GM18519 (cell line): ENCODE measurements around the gene LYG1.
"Not testable (repeated sequence)": the region's sequence is repeated elsewhere in the genome, so short reads cannot be mapped to it uniquely, and the experiment has no call there.

Experiments
- ATAC-seq: cut with Tn5 transposase; IDR thresholded peaks from one replicate; pipeline ENCODE4 v1.9.1; 2021; ENCODE audit warnings: mild to moderate bottlenecking, moderate library complexity; ENCODE audit not compliant: unreplicated experiment, low FRiP score

The LYG1 gene

DNA sequence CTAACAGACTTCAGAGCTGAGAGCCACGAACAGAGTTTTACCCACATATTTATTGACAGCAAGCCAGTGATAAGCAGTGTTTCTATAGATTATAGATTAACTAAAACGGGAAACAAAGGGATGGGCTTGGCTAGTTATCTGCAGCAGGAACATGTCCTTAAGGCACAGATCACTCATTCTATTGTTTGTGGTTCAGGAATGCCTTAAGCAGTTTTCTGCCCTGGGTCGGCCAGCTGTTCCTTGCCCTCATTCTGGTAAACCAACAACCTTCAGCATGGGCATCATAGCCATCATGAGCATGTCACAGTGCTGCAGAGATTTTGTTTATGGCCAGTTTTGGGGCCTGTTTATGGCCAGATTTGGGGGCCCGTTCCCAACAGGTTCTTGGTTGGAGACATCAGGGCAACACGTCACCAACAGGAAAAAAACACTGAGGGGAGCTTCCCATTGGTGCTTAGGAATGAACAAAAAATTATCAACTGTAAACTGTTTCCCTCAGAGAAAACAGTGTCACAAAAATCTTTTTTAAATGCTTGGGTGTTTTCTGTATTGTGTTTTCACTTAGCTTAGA is 22.7 kb downstream of the LYG1 start:
- ATAC-seq: not testable (repeated sequence)

DNA sequence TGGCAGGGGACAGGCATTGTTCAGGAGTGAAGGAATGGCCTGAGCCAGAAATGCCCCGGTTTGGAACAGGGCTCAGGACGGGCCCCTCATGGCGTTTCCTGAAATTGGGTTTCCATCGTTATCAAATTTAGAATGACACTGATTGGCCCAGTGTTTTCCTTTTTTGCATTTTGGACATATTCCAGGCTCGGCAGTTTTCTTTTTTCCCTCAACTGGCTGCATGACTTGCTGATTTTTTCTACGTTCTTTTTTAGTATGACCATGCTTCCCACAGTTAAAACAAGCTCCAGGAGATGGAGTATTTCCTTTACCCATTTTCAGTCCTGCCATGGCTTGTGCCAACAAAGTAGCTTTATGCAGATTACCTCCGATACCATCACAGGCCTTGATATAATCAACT is 25.1 kb downstream of the LYG1 start:
- ATAC-seq: no peak

DNA sequence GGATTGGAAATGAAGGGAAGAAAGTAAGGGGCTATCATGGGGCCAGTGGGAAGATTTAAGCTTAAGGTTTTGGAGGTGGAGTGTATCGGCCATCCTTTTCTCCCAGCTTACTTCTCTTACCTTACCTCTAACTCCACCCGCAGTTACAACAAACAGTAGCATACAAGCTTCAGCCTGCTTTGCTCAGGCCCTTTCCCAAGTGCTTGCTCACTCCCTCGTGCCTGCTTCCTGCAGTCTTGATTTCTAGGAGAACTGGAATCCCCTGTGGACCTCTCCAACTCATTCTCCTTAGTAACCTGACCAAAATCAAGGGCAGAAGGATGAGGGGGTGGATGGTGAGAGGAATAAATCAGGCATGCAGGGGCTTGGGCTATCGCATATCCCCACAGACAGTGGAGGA is 39.8 kb downstream of the LYG1 start:
- ATAC-seq: no peak

DNA sequence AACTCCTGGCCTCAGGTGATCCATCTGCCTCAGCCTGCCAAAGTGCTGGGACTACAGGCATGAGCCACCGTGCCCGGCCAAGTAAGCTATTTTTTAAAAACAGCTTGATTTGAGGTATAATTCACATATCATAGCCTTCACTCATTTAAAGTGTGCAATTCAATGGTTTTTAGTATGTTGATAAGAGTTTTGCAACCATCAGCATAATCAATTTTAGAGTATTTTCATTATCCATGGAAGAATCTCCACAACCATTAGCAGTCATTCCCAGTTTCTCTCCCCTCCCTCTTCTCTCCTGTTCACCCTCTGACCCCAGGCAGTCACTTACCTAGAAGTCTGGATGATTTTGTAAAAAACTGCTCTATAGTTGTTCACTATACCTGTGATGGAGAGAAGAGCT is 40.8 kb downstream of the LYG1 start:
- ATAC-seq: no peak

DNA sequence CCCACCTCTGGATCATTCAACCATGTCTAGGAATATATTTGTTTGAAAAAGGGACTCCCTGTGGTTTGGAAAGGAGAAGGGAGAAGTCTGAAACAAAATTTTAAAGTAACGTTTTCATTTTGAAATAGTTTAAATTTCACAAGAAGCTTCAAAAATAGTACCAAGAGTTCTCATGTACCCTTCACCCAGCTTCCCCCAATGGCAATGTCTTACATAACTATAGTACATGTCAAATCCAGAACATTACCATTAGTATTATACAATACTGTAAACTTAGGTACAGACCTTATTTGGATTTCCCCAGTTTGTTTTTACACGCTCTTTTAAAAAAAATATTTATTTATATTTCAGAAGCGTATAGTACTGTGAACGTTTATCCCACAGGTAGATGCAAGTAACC is 41.5 kb downstream of the LYG1 start:
- no peak for ATAC-seq

DNA sequence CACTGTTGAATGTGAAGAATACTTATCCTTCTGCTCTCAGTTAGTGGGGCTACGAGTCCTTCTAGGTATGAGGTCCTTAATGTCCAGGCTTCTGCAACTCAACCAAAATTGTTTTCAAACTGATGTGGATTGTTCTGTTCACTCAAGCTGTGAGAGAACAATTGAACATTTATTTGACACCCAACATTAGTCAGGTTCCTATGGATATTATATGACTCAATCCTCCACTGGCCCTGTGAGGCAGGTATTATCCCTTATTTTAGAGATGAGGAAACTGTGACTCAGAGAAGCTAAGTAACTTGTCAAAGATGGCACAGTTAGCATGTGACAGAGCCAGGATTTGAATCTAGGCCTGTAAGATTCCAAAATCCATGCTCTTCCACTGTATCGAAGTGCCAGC is 44.3 kb downstream of the LYG1 start:
- ATAC-seq: no peak

DNA sequence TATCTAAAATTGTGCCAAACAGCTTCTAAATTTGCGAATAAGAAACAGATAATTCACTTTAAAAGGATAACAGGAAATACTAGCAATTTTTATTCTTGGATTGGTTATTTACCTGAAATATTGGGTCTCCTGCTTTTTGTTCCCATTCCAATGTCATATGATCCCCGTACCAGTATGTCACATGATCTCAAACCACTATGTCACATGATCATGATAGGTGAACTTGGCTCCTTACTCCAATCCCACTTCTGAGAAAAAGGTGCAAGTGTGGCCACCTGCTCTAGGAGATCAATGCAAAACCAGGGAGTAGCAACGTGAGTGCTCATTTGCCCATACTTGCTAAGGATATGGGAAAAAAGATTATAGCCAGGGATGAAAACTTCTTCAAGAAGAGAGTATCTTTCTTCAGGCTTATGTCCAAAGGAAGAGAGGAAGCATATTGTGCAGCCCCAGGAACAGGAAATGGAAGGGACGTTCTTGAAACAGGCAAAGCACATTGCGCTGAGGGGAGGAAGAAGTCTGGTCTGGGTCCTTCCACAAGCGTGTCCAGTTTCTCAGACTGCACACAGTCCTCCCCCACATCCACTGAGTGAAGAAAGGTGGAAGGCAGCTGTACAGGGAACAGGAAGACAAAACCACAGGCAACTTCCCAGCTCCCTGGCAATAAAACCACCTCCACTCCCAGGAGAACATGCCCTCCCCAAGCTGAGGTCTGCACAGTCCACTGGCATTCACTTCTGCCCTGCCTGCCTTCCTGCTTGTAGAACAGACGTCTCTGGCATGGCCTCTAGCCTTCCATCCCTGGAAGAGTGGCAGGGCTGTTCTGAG is 45.3 kb downstream of the LYG1 start, which contains the start of gene LYG2:
TSS of gene LYG2 (minus strand) at position 176 of the 828 bp plus-strand sequence. CDS start 1,406 bp downstream, outside the sequence.
- ATAC-seq: no peak

DNA sequence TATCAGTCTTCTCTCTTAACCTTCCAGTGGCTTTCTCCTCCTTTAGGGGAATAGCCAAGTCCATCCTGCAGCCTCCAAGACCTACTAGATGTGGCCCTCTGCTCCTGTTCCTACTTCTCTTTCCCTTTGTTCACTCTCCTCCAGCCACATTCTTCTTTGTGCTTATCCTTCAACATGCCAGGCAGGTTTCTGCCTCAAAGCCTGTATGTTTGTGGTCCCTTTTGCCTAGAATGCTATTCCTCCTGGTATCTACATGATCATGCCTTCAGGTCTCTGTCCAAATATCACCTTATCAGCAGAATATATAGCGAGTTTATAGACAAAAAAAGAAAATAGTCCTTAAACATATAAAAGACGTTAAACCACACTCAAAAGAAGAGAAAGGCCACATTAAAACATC is 51.0 kb downstream of the LYG1 start:
- ATAC-seq: no peak

DNA sequence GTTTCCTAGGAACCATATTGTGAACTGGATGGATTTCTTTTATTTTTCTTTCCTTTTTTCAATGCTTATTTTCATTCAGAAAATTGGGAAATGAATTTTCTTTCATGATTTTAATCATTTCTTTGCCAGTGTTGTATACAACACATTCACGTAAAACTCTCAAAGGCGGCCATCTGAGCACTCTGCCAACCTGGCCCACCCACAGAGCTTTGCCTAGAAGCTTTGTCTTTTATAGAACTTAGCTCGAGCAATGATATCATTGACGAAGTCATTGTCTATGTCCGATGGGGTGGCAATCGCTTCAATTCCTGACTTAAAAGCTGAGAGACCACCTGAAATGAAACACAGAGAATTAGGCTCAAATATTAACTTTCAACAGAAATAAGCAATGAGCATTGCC is 58.8 kb downstream of the LYG1 start:
- ATAC-seq: no peak

DNA sequence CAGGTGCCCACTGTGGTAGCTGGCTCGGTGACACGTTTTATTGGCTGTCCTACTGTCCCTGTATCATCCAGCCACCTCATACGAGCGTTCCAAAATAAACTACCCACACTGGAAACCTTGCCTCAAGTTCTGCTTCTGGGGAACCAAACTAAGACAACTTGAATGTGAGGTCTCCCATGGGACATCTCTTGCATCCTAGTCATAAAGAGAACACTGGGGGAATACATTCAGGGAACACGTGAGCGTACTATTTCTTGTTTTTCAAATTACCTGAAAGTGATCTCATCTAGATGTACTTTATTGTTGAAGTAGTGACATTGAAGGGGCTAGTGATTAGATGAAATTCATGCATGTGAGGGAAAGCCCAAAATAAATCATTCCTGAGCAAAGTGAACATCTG is 60.6 kb downstream of the LYG1 start:
- no peak for ATAC-seq

DNA sequence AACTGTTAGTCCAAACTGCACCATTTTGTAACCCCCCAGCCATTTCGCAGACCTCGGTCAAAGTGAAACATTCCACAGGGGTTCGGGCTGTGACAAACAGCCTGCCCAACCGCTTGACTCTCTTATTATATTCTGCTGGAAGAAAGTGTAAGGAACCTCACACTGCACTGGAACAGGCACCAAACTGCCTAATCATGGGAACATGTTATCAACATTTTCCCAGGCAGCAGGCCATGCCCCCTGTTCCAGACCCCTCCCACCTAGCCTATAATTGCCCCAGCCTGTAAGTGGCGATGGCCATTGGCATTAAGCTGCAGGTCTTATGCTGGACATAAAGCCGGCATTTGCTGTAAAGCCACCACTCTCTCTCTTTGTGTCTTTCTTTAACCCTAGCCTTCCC is 62.4 kb downstream of the LYG1 start:
- ATAC-seq: no peak
